Upper lobe of left lung (tissue), 6 donors: ENCODE measurements around the gene SMIM8. TPM values are rescaled to one million over a fixed set of nuclear protein-coding genes. Genes with fewer than 3 reads are reported as not detected.

Experiments
- ATAC-seq, 2 donors: fragments of 200-7000 bp; cut with Tn5 transposase; one replicate each; pipeline ENCODE4 v1.9.1; 2022; ENCODE audit warnings: mild to moderate bottlenecking in 2 of 2, moderate library complexity in 2 of 2; ENCODE audit not compliant: low FRiP score in 2 of 2
- DNase-seq, 2 donors: peaks; one replicate each; pipeline ENCODE4 v3.0.0-alpha.2; 2019 to 2020
- H3K27ac ChIP-seq, 4 donors: fragments of 200-600 bp; sonication (generic); one replicate each; pipeline ENCODE4 v1.5.1; 2016 to 2019
- H3K27me3 ChIP-seq, 4 donors: fragments of 200-600 bp; sonication (generic); one replicate each; pipeline ENCODE4 v1.5.1; 2017 to 2019
- H3K36me3 ChIP-seq, 4 donors: fragments of 200-600 bp; sonication (generic); one replicate each; pipeline ENCODE4 v1.5.1; 2016 to 2019
- H3K4me1 ChIP-seq, 4 donors: fragments of 200-600 bp; sonication (generic); one replicate each; pipeline ENCODE4 v1.5.1; 2018 to 2019
- H3K4me3 ChIP-seq, 4 donors: fragments of 200-600 bp; sonication (generic); one replicate each; pipeline ENCODE4 v1.5.1; 2017 to 2019; ENCODE audit warnings: mild to moderate bottlenecking in 2 of 4, moderate library complexity in 1 of 4
- H3K9me3 ChIP-seq, 4 donors: fragments of 200-600 bp; sonication (generic); one replicate each; pipeline ENCODE4 v1.5.1; 2018 to 2019
- CTCF ChIP-seq, 6 experiments: fragments of 450-650 bp in 4 of 6; fragments of 200-600 bp in 2 of 6; sonication (generic) in 2 of 6; IDR thresholded peaks; one replicate each; pipeline ENCODE4 v1.5.1; 2016 to 2019; ENCODE audit warnings: antibody characterized with exemption in 6 of 6
- EP300 ChIP-seq, 4 donors: sonication (generic); formaldehyde crosslinking; IDR thresholded peaks; one replicate each; pipeline ENCODE4 v1.5.1; 2017; ENCODE audit warnings: antibody characterized with exemption in 4 of 4, control low read depth in 2 of 4
- POLR2A ChIP-seq, 4 donors: fragments of 450-650 bp; IDR thresholded peaks; one replicate each; pipeline ENCODE4 v1.5.1; 2016 to 2017; ENCODE audit warnings: antibody characterized with exemption in 4 of 4, mild to moderate bottlenecking in 2 of 4
- POLR2AphosphoS5 ChIP-seq, 2 donors: sonication (generic); formaldehyde crosslinking; IDR thresholded peaks; one replicate each; pipeline ENCODE4 v1.5.1; 2017; ENCODE audit warnings: antibody characterized with exemption in 2 of 2
- WGBS, 2 donors: methylation state at CpG; one replicate each; pipeline ENCODE4 v1.1.5; 2017 to 2018; 5-methylcytosine and 5-hydroxymethylcytosine counted together
- total RNA-seq, 6 donors: library from RNA; depleted of rRNA in 4 of 6; stranded (reverse); fragments of >200 nt in 4 of 6; gene quantifications; one replicate each; pipeline versions ENCODE4 v1.1.0 to v1.2.1, GENCODE V29; 2016 to 2021
- donor health status: DM: no; HTN: no; CAD: no; lungs with moderate emphysema.
- donor health status: DM: no; HTN: yes; CAD: no; lungs with severe emphysema.

The SMIM8 gene
- total RNA-seq, 6 donors from 2014 or later, result 4.6 to 19.3 (median 9.3) TPM

GRCh38 chr6:87341158-87341557 lies 18.8 kb downstream of the SMIM8 start:
- Histone ChIP-seq H3K36me3 (peaks cover 0 to 4% (median 0%) of the 10 kb centered on the region in 4 donors), H3K9me3 (no peaks in the 10 kb centered on the region), H3K4me1 (no peaks in the 10 kb centered on the region), H3K27me3 (no peaks in the 10 kb centered on the region), H3K27ac (no peak overlapping the region), H3K4me3 (no peak overlapping the region)
- no peak for DNase-seq
- ATAC-seq, result no peak
- TF ChIP-seq POLR2AphosphoS5 (IDR thresholded peaks at IDR 0.05), result no peak
- no peak for TF ChIP-seq POLR2A (IDR thresholded peaks at IDR 0.05)
- TF ChIP-seq EP300 (IDR thresholded peaks at IDR 0.05), result no peak
- TF ChIP-seq CTCF (IDR thresholded peaks at IDR 0.05), result no peak
- 87 to 93% methylated on average over 2 of the region's 2 CpGs for WGBS, 2 donors

GRCh38 chr6:87341899-87342298 lies 19.5 kb downstream of the SMIM8 start:
- ATAC-seq (no peak), DNase-seq (no peak)
- WGBS, 2 donors, result 100% methylated on average over 1 of the region's 1 CpG
- Histone ChIP-seq H3K9me3 (no peaks in the 10 kb centered on the region), H3K27ac (no peak overlapping the region), H3K36me3 (peaks cover 0 to 4% (median 0%) of the 10 kb centered on the region in 4 donors), H3K27me3 (no peaks in the 10 kb centered on the region), H3K4me3 (no peak overlapping the region), H3K4me1 (no peaks in the 10 kb centered on the region)
- TF ChIP-seq EP300 (IDR thresholded peaks at IDR 0.05) (no peak), POLR2AphosphoS5 (IDR thresholded peaks at IDR 0.05) (no peak), CTCF (IDR thresholded peaks at IDR 0.05) (no peak), POLR2A (IDR thresholded peaks at IDR 0.05) (no peak)

- H3K36me3 ChIP-seq, result peaks cover 0 to 4% (median 0%) of the 10 kb centered on the region in 4 donors
- no peaks in the 10 kb centered on the region for H3K4me1 ChIP-seq
- no peak for ATAC-seq
- no peaks in the 10 kb centered on the region for H3K27me3 ChIP-seq
- no peak for DNase-seq
- H3K9me3 ChIP-seq, result no peaks in the 10 kb centered on the region
- no peak overlapping the region for H3K27ac ChIP-seq
- TF ChIP-seq POLR2AphosphoS5 (IDR thresholded peaks at IDR 0.05) (no peak), CTCF (IDR thresholded peaks at IDR 0.05) (no peak), POLR2A (IDR thresholded peaks at IDR 0.05) (no peak), EP300 (IDR thresholded peaks at IDR 0.05) (no peak)
- H3K4me3 ChIP-seq, result no peak overlapping the region
Observed at GRCh38 chr6:87342829-87343228, 20.4 kb downstream of the SMIM8 start.

- TF ChIP-seq CTCF (IDR thresholded peaks at IDR 0.05), result no peak
- TF ChIP-seq POLR2A (IDR thresholded peaks at IDR 0.05), result no peak
- TF ChIP-seq POLR2AphosphoS5 (IDR thresholded peaks at IDR 0.05), result no peak
- no peak for TF ChIP-seq EP300 (IDR thresholded peaks at IDR 0.05)
- DNase-seq (no peak), ATAC-seq (no peak)
- no peaks in the 10 kb centered on the region for H3K4me1 ChIP-seq
- no peak within 1 kb of the TSS for H3K4me3 ChIP-seq
- no peaks in the 10 kb centered on the region for H3K9me3 ChIP-seq
- no peak within 1 kb of the TSS for H3K27ac ChIP-seq
- H3K27me3 ChIP-seq, result no peaks in the 10 kb centered on the region
- WGBS, 2 donors, result 80 to 84% methylated on average over 2 of the region's 2 CpGs
- H3K36me3 ChIP-seq, result peaks cover 0 to 4% (median 0%) of the 10 kb centered on the region in 4 donors
Observed at GRCh38 chr6:87344731-87345130, 22.3 kb downstream of the SMIM8 start, which contains the start of gene C6orf163. Gene C6orf163 (plus strand): TSS chr6:87344813. CDS start chr6:87345100, 287 bp downstream.

- TF ChIP-seq CTCF (IDR thresholded peaks at IDR 0.05) (no peak), EP300 (IDR thresholded peaks at IDR 0.05) (no peak), POLR2A (IDR thresholded peaks at IDR 0.05) (no peak), POLR2AphosphoS5 (IDR thresholded peaks at IDR 0.05) (no peak)
- WGBS, 2 donors, result 92 to 94% methylated on average over 3 of the region's 3 CpGs
- H3K27me3 ChIP-seq, result no peaks in the 10 kb centered on the region
Observed at GRCh38 chr6:87346700-87347099, 24.3 kb downstream of the SMIM8 start.

More at GRCh38 chr6:87346700-87347099, 24.3 kb downstream of the SMIM8 start:
- Histone ChIP-seq H3K27ac (no peak overlapping the region), H3K4me3 (no peak overlapping the region), H3K36me3 (peaks cover 0 to 4% (median 0%) of the 10 kb centered on the region in 4 donors), H3K4me1 (no peaks in the 10 kb centered on the region), H3K9me3 (no peaks in the 10 kb centered on the region)
- DNase-seq (no peak), ATAC-seq (no peak)
